Muscle of back (tissue), 11 donors: ENCODE measurements around the gene VAX1. TPM values are rescaled to one million over a fixed set of nuclear protein-coding genes. Genes with fewer than 3 reads are reported as not detected.

ENCODE experiments used
- DNase-seq, 3 donors: peaks; one replicate each; pipeline versions ENCODE4 v3.0.0 to v3.0.0-alpha.2; 2013
- polyA plus RNA-seq, 10 donors: library from polyadenylated mRNA; unstranded; fragments of 120-200 nt; gene quantifications; one replicate each; pipeline ENCODE4 v1.2.1, GENCODE V29; 2013; ENCODE audit not compliant: insufficient read length in 10 of 10

The VAX1 gene
- polyA plus RNA-seq, 10 donors, result 0.08 to 0.27 (median 0.09) TPM; not detected in 6

DNA sequence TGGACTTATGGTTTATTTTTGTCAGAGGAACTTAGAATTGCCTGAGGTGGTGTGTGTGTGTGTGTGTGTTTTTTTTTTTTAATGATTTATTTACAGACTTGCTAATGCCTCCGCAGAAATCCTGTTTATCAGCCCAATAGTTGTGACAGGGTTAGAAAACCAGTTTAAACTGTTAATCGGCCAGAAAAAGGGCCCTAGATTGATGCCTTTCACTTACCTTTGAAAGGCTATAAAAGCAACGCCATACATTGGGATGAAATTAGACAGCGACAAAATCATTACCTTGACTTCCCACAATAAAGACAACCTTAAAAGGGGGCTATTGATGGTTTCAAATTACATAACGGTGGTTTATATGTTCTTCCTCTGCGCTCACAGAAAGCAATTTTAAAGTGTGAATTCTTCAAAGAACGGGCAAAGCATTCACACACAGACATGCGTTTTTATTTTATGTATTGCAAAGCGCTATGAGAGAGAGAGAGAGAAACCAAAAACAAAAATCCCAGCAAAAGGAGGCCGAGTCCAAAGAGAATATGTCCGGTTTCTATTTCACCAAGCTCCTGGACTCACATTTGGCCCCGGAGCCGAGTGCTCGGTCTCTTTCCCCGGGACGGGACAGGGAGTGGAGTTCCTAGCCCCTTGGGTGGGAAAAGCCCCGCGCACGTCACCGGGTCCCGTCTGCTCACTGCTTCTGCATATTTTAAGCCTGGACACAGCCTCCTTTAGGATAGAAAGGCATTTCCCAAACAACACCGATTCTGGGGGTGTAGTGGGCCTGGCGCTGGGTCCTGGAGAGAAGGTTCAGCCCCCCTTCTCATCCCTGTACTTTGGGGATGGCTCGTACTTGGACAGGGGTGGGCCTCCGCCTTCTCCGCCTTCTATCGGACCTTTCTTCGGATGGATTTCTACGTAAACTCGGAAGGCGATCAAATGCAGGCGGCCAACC, 26.8 kb upstream of the VAX1 start:
- DNase-seq, result peak in 1 of 3 donors; percentile 45

DNA sequence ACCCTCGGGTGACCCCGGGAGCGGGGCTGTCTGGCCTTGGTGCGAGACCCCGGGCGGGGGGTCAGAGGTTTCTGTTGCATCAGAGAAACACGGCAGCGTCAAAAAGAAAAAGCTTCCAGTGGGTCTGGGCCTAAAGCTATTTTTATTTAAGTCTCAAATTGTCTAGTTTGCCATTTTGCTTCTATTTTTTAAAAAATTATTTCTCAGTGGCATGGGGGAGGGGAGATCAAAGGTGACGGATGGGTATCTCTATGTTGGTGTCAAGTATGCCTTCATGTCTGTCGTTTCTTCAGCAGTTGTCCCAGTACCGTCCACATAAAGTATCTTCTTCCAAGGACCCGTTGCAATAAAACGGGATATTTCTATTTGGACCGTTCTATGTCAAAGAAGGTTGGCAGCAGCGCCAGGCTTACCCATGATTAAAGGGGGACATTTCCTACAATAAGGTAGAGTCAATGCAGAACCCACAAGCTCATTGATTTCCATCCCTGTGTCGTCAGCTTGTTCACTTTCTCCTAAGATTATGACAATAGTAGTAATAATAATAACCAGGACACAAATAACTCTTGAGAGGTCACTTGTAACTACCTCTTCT, 26.0 kb upstream of the VAX1 start:
- no peak for DNase-seq

DNA sequence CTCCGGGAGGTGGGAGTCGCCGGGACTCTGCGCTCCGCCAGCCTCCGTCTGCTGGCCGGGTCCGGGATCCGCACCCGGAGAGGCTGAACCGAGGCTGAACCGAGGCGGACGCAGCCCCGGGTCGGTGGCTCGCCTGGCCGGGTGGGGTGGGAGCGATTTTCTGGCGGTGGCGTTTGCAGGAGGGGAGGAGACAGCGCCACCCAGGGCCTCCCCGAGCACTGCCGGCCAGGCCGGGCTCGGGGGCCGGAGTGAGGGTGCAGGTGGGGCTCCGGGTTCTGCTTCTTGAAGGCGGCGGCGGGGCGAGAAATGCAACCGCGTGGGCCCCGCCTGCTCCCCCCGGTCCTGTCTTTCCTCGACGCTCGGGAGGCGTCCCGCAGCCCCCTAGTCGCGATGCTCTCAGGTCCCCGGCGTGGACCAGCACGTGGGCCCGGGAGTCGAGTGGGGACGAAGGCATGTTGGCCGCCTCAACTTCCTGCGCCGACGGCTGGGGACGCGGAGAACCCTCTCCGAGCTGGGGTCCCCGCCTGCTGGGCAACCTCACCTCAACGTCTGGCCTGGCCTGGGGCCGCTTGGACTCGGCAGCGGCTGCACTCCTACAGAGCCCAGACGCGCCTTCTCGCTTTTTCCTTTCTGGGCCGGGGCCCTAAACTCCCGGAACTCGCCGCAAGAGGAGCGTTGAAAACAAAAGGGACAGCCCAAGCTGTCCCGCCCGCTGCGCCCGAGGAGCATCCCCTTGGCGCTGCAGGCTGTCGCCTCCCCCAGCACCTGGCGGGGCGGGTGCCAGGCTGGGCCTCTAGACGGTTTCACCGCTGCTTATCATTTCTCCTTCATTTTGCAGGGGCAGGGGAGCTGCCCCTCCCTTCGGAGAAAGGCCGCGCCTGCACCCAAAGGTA, 25.2 kb upstream of the VAX1 start:
- DNase-seq, result no peak

DNA sequence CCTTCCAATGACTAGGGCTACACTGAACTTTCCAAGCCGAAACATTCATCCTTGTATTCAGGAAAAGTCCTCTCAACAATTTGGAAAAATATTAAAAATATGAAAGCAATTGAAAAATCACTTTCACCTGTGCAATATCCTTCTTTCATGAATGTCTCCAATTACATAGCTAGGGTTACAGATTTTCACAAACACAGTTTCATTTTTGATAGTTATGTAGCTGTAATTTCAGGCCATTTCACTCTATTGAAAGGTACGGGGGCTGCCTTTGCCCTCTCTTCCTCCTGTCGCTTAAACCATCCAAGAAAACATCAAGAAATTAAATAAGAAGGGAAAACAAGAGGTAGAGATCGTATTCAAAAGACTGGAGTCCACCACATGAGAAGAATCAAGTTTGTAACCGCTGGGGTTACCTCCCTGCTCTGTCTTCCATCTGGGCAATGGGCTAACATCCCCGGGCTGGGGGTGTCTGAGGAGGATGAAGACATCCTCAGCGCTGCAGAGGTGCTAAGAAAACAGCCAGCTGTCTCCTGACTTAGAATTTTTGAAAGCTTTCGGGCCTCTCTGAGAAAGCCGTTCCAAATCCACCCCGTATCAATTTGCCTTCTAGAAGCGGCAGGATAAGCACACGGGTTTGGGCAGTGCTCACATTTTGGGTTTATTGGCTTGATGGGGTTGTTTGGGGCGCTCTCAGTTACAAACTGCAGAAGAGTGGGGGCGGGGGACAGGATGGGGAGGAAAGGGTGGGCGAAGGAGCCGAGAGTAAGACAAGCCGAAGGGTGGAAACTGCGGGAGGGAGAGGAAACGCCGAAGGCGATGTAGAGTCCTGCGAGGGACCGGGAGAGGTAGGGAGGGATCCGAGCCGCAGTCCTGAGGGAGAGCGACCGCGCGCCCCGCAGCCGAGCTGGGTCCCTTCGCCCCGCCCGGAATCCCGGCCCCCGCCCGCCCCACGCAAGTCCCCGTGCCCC, 24.3 kb upstream of the VAX1 start:
- DNase-seq, result no peak

DNA sequence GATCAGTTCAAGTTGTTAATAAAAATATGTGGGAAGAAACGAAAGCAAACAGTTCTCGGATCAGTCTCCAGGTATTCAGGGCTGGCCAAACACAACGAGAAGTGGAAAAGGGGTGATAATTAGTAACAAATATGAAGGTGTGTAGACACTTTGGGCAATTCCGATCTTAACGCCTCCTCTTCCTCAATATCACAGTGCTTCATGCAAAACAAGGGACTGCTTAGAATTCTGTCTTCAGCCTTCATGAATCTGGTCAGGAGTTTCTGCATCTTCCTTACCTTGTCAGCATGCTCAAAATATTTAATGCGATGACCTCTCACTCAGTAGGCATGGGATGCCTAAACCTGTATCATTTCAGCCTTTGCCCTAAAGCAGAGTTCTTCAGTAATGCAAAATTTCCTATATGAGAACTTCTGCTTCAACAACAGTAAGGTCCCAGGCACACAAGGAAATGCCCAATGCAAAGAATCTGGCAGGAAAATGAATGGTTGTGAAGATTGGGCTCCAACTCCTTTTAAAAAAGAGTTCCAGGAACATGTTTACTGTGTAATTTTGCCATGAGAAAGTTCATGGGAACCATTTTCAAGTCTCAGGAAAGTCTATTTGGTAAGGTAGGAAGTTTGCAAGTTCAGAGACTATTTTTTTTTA, 23.4 kb upstream of the VAX1 start:
- DNase-seq, result peak in 1 of 3 donors; percentile 45

DNA sequence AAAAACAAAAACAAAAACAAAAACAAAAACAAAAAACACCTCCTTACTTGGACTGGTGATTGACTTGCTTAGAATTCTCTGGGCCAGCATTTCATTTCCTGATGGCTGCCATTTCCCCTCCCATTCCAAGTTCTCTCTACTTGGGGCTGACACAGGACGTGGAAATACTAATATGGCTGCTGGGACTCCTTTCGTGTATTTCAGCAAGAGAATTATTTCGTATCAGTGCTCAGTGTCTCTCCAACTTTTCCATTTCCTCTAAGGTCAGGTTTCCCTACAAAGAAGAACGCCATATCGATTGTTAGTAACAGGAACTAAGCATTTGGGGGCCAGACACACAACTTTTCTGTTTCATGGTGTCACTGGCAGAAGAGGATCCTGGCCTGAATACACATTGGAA, 22.5 kb upstream of the VAX1 start:
- no peak for DNase-seq

DNA sequence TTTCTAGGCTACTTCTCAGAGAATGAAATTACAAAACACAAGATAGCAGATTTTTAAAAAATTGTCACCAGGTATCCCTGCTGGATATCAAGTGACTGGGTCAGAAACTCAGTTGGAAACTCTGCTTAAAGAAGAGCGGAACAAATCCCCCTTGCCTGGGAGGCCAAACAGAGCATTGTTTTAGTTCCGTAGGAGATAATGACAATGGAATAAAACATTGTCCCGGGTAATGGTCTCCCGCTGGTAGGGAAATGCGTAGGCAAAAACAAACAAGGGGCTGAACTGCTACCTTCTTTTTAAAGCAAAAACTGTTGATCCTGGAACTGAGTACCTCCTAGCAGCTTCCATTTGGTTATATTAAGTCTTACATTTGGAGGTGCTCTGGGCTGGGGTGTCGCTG, 21.3 kb upstream of the VAX1 start:
- DNase-seq, result no peak

DNA sequence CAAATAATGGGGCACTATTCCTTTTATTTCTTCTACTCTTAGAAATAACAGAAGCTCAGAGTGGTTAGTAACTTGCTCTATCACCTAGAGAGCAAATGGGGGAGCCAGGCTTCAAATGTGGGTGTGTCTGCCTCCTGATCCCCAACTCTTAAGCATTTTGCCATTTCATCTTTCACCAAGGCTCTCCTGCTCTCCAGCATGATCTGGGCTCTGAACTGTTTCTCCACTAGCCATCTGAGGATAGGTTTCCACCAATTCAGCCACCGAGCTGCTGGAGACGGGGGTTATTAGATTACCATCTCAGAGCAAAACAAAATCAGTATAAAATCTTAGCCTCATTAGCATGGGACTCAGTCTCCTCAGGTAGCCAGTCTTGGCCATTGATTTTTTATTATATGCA, 20.2 kb upstream of the VAX1 start:
- DNase-seq, result no peak

DNA sequence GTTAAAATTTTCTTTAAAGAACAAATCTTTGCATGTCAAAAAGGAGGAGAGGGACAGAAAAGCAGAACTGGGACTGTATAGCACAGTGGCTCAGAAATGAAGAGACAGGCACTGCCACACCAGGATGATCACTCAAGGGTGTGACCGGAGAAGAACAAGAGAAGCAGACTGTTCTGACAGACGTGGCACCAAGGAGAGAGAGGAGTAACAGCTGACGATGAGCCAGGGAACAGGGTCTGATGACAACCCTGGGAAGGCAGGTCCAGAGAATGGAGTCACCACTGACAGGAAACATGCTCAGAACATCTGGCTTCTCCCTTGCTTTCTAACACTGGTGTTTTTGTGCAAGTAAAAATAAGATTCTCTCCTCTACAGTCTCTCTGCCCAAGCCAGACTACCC, 14.6 kb upstream of the VAX1 start:
- no peak for DNase-seq

DNA sequence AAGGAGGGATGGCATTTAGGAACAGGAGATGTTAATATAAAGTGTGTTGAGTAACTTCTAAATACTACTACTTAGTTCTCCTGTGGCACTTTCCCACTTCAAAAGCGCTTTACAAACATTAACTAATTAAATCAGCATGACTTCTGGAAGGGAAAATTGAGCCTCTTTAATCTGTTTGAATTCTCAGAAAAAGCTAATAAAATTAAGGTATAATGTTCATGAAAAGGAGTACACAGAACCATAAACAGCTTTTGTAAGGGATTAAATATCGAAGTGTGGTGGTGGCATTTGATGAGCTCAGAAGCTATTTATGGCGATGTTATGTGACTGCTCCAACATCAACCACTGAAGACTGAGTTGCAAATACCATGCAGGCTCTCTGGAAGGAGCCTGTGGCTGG, 10.2 kb upstream of the VAX1 start:
- DNase-seq, result no peak

DNA sequence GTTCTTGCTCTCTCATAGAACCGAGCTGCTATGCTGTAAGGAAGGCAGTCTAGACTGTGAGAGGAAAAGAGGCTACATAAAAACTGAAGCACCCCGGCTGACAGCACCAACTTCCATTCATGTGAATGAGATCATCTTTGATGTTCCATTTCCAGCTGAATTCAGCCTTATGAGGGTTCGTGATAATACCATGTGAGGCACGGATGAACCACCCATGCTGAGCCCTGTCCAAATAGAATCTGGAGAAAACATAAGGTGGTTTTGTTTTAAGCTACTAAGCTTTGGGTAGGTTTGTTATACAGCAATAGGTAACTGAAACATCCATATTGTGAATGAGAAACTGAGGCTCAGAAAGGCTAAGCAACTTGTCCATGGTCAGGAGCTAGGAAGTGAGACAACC, 6.9 kb upstream of the VAX1 start:
- no peak for DNase-seq

DNA sequence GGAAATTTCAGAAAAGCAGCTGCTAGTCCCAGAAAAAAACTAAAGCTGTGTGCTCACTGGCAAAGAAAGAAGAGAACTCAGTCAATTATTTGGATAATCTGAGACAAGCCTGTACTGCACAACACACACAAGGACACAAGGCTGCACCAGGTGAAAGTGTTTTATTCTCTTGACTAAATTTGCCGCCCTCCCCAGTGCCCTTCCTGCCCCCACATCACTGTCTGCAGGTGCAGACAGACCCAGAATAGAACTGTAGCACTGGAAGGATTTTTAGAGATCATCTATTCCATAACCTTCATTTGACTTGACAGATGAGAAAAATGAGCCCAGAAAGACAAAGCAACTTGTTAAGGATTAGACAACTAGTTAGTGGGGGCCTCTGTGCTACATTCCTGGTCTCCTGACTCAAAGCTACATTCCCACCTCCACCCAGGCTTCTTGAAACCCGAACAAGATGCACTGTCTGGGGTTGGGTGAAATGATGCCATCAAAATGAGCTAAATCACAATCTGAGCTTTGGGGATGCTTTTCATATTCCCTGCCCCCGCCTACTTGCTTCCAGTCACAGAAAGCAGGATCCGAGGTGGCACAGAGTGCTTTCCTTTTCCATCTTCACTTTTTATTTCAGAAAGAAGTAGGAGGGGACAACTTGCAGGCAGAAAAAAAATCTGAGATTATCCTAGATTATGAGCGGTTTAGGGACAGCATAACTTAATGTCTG, 5.2 kb upstream of the VAX1 start:
- DNase-seq, result no peak

DNA sequence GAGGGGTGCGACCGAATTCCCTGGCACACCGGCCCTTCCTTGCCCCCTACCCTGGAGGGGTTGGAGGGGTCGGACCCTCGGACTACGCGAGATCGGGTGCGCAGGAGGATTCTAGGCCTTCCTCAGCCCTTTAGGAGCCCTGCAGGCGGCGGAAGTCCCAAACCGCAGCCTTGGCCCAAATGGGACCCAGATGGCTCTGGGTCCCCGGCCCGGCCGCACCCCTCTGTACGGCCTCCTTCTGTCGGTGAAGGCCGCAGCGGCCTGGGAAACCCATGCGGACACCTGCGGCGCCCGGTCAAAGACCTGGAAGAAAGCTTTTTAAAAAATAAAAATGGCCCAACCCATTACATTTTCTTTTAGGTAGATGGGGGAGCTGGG, 2.4 kb upstream of the VAX1 start:
- no peak for DNase-seq

DNA sequence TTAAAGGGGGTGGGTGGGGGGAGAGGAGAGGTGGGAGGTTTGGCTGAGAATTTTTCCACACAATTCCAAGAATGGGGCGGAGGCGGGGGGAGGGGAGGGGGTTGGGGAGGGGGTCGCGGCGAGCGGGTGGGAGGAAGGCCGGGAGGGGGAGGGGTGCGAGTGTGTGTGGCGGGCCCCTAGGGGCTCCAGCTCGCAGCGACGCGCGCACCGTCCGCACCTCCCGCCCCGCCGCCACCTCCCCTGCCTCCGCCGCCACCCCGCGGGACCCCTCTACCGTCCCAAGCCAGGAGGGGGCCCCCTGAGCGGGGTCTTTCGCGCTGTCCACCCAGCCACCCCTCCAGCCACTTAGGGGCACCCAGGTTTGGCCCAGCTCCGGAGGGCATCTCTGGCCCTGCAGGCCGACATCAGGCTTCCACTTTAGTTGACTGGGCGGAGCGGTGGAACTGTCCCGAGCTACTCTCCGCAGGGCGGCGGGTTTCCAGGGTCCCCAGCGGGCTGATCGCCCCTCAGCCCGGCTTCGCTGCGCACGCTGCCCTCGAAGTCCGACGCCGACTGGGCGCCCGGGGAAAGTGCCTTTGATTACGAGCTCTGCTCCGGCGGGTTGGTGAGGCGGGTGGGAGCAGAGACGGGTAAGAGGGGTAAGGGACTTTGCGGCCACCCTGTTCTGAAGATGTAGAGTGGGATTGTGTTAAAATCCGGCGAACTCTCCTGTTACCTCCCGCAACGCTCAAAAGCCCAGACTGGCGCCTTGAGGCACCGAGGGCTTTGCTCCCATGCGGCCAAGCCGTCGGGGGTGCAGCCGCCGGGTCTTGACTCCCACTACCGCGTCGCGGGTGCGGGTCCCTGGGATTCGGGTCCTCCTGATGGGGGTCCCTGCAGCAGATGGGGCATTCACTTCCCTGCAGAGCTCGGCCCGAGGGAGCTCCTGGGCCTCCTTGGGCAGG, 1.8 kb upstream of the VAX1 start:
- DNase-seq, result no peak

DNA sequence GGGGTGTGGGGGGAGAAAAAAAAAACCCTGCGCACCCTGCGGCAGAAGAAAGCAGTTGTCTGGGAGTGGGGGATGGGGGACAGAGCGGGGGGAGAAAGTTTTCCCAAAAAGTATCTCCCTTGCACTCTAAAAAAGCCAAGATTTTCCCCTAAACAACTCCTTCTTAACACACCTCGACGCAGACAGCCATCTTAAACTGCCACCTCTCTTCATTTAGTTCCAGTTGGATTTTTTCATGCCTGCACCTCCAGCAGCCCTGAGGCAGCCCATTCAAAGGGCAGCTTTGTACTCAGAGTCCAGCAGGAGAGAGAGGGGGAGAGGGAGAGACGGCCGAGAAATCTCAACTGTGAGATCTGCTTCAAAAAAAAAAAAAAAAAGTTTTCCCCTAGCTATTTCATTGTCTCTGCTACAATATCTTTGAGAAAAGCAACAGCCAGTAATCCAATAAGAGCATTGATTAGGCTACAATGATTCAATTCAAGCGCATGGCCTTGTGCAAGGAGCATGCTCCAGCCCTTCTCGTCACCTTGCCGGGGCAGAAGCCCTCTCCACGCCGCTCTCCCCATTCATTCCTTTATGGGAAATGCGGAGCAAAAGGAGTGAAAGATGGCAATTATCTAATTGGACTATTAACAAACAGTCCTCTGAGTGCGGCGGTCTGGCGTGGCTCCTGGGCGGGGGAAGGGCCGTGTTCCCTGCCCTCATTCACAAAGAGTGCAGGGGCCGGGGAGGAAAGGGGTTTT, 939 bp upstream of the VAX1 start:
- DNase-seq, result peak in 1 of 3 donors; percentile 25

DNA sequence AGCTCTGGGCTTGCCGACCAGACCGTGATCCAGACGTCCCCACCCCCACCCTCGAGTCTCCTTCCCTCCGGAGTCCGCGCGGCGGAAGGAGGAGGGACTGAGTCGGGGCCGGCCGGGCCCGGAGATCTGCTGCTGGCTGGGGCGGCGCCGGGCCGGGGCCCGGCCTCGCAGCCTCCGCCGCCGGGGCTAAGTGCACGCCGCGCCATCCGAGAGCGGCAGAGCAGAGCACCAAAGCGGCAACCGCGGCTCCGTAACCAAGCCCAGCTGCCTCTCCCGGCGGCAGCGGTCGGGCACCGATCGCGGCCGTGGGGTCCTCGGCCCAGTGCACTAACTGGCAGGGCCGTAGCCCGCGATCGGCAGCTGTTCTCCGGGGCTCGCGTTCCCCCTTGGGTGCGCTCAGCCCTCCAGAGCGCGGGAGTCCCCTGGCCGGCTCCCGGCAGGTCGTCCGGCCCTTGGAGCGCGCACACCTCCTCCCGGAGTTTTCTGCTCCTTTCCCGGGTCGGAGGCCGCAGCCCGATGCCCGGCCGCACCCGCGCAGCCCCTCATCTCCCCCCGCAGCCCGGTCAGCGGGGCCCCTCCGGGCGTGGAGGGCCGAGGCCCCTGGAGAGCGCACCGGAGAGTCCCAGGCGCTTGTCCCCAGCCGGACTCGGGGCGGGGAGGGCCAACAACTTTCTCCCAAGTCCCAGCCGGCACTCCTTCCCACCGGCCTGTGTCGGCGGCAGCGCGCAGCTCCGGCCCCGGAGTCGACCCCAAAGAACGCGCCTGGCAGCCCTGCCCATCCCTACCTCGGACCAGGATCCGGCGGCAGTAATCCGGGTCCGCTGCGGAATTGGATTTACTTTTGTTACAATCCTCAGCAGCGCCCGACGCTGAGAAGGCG, 799 bp downstream of the VAX1 start:
- DNase-seq, result peak in 2 of 3 donors; percentile 8 to 69

DNA sequence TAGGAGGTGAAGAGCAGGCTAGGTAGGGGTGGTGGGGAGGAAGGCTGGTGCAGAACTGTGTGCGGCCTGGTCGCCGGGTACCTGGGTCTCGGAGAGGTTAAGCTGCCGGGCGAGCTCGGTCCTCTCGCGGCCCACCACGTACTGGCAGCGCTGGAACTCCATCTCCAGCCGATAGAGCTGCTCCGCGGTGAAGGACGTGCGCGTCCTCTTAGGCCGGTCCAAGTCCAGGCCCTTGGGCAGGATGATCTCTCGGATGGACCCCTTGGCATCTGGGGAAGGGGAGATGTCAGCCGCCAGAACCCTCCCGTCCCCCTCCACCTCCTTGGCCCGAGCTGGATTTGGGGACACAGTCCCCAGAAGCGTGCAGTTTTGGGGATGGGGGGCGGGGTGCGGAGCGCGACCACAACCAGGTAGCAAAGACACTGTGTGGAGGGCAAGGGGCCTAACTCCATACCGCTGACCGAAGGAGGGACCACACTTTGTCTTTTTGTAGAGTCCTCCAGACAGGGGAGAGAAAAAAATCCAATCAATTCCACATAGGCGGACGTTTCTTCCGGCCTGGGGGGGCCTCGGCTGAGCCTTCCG, 1.6 kb downstream of the VAX1 start:
- no peak for DNase-seq
